ENCODE measurements around the gene SLC45A2. TPM values are rescaled to one million over a fixed set of nuclear protein-coding genes. Genes with fewer than 3 reads are reported as not detected.

The SLC45A2 gene
- total RNA-seq, 1 experiment from 2014 or later: not detected

DNA sequence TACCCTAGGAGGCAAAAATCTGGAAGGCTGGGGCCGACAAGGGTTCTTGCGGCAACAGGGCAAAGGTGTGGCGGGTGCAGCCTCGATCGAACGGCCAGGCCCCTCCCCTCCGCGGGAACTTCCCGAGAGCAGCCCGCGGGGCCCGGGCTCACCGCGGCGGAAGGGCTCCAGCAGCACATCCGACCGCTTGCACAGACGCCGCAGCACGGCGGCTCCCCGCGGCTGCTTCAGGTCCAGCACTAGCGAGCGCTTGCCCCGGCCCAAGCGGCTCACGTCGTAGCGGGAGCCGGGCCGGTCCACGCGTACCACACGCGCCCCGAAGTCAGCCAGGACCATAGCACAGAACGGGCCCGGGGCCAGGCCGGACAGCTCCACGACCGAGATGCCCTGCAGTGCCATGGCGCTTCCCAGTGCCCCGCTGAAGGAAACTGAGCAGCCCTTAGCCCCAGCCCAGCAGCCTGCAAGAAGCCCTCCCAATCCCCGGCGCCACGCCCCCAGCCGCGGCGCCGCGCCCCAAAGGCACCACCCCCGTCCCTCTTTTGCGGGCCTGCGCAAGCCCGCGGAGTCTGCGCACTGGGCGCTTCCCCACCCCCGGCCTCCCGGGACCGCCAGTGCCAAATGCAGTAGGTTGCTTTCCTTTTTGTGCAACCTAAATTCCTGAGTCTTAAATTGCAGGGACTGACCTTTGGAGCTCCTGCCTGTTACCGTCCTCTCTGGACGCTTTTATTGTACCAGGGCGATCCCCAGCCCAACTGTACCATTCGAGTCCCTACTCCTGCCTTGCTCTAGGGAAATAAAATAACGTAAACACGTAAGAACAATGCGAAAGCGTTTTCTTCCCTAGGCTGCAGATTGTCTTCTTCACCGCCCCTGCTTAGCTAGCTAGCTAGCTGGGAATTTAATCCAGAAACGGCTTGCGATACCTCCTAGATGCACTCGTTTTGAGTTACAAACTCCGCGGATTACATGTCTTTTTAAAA lies 23.4 kb upstream of the SLC45A2 start, which contains the start of gene AMACR:
TSS of gene AMACR (minus strand) at position 430 of the 980 bp plus-strand sequence. CDS start at position 399, 31 bp downstream.
- in situ Hi-C loops (cut with HindIII; ENCODE audit: low pct_unique_long_range_greater_than_20kb, low sequenced_read_pairs): no loop called here
- H3K27ac ChIP-seq (ENCODE audit: low read length): peak within 1 kb of the TSS; percentile 99
- DNase-seq (ENCODE audit: low read depth, low spot score) (peak; percentile 61), ATAC-seq (peak; percentile 96)
- H3K9me3 ChIP-seq (ENCODE audit: control insufficient read depth, insufficient read depth, low read depth, low read length): no peaks in the 10 kb centered on the region
- TF ChIP-seq SIN3A (IDR thresholded peaks at IDR 0.05; ENCODE audit: borderline replicate concordance, insufficient read depth, low read depth, low read length) (0 out of 2 replicates have a peak, but pooled peaks have one; percentile 50), CTCF (IDR thresholded peaks at IDR 0.05) (no peak), TCF7L2 (IDR thresholded peaks at IDR 0.05; ENCODE audit: low read depth, low read length) (no peak), POLR2AphosphoS5 (IDR thresholded peaks at IDR 0.05; ENCODE audit: low read depth, low read length) (peak; percentile 95)
- TF ChIP-seq, protein P1, sequence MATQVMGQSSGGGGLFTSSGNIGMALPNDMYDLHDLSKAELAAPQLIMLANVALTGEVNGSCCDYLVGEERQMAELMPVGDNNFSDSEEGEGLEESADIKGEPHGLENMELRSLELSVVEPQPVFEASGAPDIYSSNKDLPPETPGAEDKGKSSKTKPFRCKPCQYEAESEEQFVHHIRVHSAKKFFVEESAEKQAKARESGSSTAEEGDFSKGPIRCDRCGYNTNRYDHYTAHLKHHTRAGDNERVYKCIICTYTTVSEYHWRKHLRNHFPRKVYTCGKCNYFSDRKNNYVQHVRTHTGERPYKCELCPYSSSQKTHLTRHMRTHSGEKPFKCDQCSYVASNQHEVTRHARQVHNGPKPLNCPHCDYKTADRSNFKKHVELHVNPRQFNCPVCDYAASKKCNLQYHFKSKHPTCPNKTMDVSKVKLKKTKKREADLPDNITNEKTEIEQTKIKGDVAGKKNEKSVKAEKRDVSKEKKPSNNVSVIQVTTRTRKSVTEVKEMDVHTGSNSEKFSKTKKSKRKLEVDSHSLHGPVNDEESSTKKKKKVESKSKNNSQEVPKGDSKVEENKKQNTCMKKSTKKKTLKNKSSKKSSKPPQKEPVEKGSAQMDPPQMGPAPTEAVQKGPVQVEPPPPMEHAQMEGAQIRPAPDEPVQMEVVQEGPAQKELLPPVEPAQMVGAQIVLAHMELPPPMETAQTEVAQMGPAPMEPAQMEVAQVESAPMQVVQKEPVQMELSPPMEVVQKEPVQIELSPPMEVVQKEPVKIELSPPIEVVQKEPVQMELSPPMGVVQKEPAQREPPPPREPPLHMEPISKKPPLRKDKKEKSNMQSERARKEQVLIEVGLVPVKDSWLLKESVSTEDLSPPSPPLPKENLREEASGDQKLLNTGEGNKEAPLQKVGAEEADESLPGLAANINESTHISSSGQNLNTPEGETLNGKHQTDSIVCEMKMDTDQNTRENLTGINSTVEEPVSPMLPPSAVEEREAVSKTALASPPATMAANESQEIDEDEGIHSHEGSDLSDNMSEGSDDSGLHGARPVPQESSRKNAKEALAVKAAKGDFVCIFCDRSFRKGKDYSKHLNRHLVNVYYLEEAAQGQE (IDR thresholded peaks at IDR 0.05; ENCODE audit: insufficient read depth in 1 of 2, low read depth in 2 of 2, low read length in 1 of 2): peak in 1 of 2 experiments; percentile 42; a peak in 2 of 4 replicates
- BruUV-seq (replicated peaks): no TSS peak
- no peaks in the 10 kb centered on the region for H3K27me3 ChIP-seq (ENCODE audit: control insufficient read depth, insufficient read depth, low read length)
- intact Hi-C loops (cut with micrococcal nuclease; ENCODE audit: unreplicated experiment): loop anchor here (5.0 kb wide), 1 partner anchor 459 kb away; no protein-coding TSS in a partner anchor
- CTCF ChIA-PET: no interaction called here
- H3K36me3 ChIP-seq (ENCODE audit: control insufficient read depth, insufficient read depth, low read length): no peaks in the 10 kb centered on the region; the same call in 1 of the 2 replicates
- peak within 1 kb of the TSS; percentile 79 to 90 for H3K4me3 ChIP-seq (ENCODE audit: low read depth in 2 of 2, low read length in 2 of 2)
- peaks cover 8% of the 10 kb centered on the region for H3K4me1 ChIP-seq (ENCODE audit: control insufficient read depth, insufficient read depth, low read length)
- POLR2A ChIA-PET: no interaction called here

DNA sequence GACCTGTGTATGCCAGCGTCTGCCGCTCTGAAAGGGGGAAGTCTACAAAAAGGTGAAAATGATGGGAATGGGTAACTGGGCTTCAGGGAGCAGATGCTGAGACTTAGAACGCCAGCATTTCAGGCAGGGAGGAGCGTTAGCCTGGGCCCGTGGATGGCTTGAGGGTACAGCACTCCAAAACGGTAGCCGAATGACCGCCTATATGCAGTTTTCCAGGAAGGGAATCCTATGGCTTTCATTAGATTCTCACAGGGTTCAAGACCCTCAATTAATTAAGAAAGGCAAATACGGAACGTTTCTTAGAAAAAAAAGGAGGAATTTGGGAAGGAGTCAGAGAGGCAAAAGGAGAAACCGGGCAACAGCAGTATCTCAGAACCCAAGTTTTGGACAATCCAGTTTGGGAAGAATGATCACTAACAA lies 22.7 kb upstream of the SLC45A2 start:
- ATAC-seq: no peak
- intact Hi-C loops (cut with micrococcal nuclease; ENCODE audit: unreplicated experiment): loop anchor here (5.0 kb wide), 1 partner anchor 460 kb away; no protein-coding TSS in a partner anchor
- H3K36me3 ChIP-seq (ENCODE audit: control insufficient read depth, insufficient read depth, low read length): no peaks in the 10 kb centered on the region; the same call in 1 of the 2 replicates
- H3K27me3 ChIP-seq (ENCODE audit: control insufficient read depth, insufficient read depth, low read length): no peaks in the 10 kb centered on the region
- no peak for DNase-seq (ENCODE audit: low read depth, low spot score)
- ChIA-PET POLR2A (no interaction called here), CTCF (no interaction called here)
- no peak for TF ChIP-seq TCF7L2 (IDR thresholded peaks at IDR 0.05; ENCODE audit: low read depth, low read length)
- no peak for TF ChIP-seq SIN3A (IDR thresholded peaks at IDR 0.05; ENCODE audit: borderline replicate concordance, insufficient read depth, low read depth, low read length)
- no peak for TF ChIP-seq CTCF (IDR thresholded peaks at IDR 0.05)
- TF ChIP-seq, protein P1 (IDR thresholded peaks at IDR 0.05; ENCODE audit: insufficient read depth in 1 of 2, low read depth in 2 of 2, low read length in 1 of 2): no peak
- TF ChIP-seq POLR2AphosphoS5 (IDR thresholded peaks at IDR 0.05; ENCODE audit: low read depth, low read length): no peak
- H3K4me3 ChIP-seq (ENCODE audit: low read depth in 2 of 2, low read length in 2 of 2): peak overlapping the region; percentile 79 to 90
- peaks cover 8% of the 10 kb centered on the region for H3K4me1 ChIP-seq (ENCODE audit: control insufficient read depth, insufficient read depth, low read length)
- peak overlapping the region; percentile 99 for H3K27ac ChIP-seq (ENCODE audit: low read length)
- no peaks in the 10 kb centered on the region for H3K9me3 ChIP-seq (ENCODE audit: control insufficient read depth, insufficient read depth, low read depth, low read length)
- TSS peak; percentile 58 for BruUV-seq (replicated peaks)
- in situ Hi-C loops (cut with HindIII; ENCODE audit: low pct_unique_long_range_greater_than_20kb, low sequenced_read_pairs): no loop called here

Data from Panc1 (cell line).